GDM1 (cell line): ENCODE data around the gene PROSER2.
"Not testable (repeated sequence)": the region's sequence is repeated elsewhere in the genome, so short reads cannot be mapped to it uniquely, and the experiment has no call there.

Source experiments
- DNase-seq: peaks from one replicate; lab custom pipeline; 2025; lab: John Stamatoyannopoulos, UW

Gene PROSER2

DNA sequence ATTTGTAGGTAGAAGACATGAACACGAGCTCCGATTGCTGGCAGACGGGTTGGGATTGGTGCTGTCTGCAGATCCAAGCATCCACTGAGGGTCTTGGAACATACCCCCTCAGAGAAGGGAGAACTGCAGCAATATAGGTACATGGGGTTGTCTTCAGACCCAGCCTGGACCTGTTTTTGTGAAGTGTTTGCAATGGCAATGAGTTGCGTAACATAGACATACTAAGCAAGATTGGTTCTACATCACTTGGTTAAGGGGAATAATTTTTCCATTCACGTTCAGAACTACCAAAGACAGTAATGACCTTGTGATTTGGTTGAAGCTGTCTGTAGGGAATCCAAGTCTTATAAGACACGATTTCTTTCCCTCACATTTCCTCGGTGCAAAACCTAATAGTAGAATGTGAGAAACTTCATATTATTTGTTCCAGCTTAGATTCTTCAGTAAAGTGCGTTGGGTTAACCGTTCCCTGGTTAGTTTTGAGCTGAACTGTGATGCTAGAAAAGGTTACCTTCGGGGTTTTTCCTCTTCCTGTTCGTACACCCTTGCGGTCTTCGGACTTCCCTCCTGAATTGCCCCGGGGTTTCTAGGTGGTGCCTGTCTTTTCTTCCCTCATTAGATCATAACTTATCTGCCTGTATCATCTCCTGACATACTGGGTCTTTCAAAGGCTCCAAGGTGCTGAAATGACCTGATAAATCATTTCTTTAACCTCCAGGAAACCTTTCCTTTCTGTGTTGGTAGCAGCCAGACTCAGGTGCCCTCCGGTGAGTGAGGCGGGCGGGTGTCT is 14.4 kb downstream of the PROSER2 start:
- DNase-seq, result no peak

DNA sequence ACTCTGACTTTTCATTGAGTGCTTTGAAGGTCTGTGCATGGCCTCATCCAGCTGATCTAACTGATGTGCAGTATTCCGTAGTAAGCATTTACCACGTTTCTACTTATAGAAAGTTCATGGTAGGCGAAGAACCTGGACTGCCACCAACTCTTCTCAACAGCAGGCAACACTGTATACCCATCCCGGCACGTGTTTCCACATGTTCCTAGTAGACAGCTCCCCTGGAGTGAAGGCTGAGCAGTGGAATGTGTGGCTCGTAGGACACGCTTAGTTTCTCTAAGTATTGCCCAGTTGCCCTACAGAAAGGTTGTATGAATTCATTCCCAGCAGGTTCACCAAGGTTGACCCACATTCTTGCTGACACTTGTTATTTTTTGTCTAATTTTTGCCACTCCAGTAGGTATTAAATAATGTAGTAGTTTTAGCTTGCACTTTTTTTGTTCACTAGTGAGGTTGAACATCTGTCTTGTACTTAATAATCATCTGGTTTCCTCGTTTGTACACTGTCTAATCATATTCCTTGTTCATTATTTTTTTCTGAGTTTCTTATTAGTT is 15.2 kb downstream of the PROSER2 start:
- no peak for DNase-seq

DNA sequence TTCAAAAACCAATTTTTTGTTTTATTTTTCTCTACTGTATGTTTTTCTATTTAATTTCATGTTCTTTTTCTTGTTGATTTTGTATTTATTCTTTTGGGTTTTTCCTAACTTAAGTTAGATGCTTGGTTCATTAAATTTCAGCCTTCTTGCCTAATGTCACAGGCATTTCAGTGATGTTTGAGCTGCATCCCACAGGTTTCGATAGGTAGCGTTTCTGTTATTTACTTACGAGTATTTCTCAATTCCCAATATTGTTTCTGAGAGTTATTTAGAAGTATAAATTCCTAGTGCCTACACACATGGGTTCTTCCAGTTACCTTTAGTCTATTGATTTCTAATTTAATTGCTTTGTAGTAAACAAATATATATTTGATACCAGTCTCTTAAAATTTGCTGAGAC is 18.2 kb downstream of the PROSER2 start:
- no peak for DNase-seq

DNA sequence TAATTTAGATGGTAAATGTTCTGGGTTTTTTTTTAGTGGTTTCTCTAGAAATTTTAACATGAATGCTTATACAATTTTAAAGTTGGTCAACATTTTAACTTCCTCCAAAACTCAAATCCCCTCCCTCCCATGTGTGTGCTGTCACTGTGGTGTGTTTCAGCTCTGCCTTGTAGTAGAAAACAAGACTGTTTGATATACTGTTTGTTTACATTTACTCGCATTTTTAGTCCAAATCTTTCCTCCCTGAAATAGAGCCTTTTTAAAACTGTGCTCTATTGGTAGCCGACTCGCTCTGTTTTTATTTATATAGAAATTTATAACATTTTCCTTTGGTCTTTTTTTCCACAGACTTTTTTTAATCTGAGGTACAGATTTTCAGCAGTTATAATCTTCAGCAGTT is 19.3 kb downstream of the PROSER2 start:
- no peak for DNase-seq

DNA sequence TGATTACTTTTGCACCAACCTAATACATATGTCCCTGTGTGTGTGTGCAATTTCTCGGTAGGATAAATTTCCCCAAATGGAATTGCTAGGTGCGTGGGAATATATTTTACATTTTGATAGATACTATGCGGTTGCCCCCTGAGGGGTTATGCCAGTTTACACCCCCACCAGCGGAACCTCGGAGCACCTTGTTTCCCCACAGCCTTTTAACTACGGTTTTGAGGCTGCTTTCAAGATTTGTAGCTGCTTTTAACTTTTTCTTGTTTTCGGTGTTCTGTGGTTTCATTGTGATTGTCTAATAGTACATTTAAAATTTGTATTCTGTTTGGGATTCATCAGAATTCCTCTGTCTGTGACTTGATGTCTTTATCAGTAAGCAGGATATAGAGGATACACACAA is 22.0 kb downstream of the PROSER2 start:
- no peak for DNase-seq

DNA sequence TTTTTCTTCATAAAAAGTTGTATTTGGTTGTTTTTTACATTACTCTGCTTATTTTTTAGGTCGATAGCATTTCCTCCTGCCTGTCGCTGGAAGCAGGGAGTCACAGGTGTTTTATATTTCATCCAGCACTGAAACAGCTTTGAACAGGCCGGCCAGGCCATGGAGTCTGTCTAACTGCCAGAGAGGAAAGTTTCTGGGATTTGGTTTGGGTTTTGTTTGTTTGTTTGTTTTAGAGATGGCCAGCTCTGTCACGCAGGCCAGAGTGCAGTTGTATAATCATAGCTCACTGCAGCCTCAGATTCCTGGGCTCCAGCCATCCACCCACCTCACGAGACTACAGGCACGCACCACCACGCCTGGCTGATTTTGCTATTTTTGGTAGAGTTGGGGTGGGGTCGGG is 23.4 kb downstream of the PROSER2 start:
- DNase-seq, result no peak

DNA sequence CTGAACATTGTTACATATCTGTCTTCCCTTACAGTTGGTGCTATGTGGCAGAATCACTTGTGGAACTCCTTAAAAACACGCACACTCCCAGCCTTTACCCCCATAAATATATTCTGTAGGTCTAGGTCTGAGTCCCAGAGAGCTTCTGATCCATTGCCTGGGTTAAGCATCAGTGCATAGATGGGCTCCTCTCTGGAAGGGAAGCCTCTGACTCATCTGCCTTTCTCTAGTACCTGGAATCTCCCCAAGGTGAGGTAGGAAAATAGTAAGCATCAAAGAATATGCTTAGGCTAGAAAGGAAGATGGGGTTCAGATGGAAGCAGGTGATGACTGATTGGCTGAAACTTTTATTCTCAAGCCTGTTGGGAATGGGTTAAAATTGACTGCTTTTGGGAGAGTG is 26.1 kb downstream of the PROSER2 start:
- DNase-seq, result no peak

DNA sequence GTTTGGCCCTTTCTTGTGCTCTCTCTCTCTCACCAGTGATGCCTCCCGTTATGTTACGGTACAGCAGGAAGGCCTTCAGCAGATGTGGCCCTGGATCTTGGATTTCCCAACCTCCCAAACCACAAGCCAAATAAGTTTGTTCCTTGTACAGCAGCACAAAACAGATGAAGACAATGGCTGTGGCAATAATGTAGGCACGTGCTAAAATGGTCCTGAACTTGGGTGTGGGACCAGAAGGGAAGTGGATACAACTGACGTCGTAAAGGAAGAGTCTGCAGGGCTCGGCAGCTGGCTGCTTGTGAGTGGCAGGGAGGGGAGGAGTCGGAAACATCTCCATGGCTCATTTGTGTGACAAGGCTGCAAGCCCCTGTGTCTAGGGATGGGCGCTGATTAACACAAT is 26.8 kb downstream of the PROSER2 start:
- DNase-seq, result peak; percentile 17

DNA sequence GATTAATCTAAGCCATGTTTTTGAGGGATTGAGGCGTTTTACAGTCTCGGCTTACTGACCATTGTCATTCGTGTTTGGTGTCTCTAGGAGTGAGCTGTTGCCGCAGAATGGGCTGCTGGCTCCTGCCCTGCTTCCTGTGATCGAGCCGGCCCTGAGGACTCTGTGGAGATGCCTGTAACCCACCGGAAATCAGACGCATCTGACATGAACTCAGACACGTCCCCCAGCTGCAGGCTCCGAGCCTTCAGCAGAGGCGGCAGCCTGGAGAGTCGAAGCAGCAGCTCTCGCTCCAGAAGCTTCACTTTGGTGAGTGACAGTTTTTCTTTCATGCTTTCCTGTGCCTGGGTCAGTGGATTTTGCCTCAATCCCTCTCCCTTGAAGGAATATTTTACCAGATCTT is 28.8 kb downstream of the PROSER2 start:
- DNase-seq, result no peak

DNA sequence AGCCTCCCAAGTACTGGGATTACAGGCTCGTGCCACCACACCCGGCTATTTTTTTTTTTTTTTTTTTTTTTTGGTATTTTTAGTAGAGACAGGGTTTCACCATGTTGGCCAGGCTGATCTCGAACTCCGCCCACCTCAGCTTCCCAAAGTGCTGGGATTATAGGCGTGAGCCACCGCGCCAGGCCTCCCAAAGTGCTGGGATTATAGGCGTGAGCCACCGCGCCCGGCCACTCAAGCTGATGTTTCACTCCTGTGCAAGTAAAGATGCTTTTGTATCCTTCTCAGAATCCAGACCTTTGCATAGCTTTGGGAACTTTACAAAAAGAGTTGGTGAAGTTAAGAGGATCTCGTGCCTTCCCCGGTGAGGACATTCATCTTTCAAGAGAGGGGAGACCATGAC is 29.5 kb downstream of the PROSER2 start:
- not testable (repeated sequence) for DNase-seq

DNA sequence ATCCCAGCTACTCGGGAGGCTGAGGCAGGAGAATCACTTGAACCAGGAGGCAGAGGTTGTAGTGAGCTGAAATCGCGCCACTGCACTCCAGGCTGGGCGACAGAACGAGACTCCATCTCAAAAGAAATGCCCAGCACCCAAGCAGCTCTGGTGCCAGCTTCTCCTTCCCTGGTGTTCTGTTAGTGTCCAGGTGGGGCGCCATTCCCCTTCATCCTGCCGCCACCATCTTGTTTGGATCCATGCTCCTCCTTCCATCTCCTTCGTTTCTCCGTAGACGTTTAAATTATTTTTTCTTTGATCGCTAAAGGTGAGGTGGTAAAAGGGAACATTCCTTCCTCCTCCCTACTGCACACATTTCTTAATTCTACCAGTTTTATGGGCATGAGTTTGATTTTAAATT is 30.3 kb downstream of the PROSER2 start:
- DNase-seq, result no peak

DNA sequence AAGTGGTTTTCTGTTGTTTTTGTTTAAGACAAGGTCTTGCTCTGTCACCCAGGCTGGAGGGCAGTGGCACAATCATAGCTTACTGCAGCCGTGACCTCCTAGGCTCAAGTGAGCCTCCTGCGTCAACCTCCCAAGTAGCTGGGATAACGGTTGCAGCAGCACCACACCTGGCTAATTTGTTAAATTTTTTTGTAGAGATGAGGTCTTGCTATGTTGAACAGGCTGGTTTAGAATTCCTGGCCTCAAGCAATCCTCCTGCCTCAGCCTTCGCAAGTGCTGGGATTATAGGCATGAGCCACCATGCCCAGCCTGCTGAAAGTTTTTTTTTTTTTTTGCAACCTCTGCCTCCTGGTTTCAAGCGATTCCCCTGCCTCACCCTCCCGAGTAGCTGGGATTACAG is 31.1 kb downstream of the PROSER2 start:
- no peak for DNase-seq

DNA sequence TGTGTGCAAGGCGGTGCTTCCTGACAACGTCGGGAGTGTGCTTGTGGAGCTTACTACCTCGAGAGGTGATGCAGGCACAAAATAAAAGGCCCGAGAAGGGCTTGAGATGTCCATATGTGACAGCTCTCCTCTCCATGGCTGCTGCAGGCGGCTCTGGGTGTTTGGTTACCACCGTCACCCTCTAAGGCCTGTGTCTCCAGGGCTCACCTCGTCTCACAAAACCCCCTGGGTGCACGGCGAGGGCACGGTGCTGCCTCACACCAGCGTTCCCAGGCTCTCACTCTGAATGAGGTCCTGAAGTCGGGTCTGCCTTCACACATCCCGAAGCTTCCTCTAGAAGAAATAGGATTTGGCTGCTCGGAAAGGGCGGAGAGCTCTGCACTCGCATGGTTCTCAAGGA is 32.9 kb downstream of the PROSER2 start:
- no peak for DNase-seq

DNA sequence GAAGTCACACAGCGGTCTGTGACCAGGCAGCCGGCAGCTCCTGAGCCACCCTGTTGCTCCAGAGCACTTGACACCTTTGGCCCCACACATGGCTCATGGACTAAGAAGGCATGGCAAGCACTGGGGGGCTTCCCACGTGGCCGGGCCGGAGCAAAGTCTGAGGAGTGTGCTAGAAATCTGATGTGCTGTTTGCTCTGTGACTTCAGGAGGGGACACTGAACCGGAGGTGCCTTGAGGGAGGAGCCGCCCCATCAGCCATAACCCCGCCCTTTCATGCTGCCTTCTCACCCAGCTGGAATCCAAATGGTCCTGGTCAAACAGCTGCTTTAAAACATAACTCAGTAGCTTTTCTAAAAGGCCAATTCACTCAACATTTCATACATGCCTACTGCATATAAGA is 33.5 kb downstream of the PROSER2 start:
- no peak for DNase-seq

DNA sequence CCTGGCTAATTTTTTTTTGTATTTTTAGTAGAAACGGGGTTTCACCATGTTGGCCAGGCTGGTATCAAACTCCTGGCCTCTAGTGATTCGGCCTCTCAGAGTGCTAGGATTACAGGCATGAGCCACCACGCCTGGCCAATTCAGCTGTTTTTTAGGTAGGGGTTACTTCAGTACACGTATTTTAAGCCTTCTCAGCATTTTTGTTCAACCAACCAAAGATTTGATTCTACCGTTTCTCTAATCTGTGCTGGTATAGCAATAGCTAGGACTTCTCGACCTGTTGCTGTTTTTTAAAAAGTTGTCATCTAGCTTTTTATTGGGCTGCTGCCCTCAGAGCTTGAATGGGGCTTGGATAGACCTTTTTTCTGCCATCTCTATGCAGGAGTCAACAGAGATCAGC is 34.9 kb downstream of the PROSER2 start:
- DNase-seq, result no peak

DNA sequence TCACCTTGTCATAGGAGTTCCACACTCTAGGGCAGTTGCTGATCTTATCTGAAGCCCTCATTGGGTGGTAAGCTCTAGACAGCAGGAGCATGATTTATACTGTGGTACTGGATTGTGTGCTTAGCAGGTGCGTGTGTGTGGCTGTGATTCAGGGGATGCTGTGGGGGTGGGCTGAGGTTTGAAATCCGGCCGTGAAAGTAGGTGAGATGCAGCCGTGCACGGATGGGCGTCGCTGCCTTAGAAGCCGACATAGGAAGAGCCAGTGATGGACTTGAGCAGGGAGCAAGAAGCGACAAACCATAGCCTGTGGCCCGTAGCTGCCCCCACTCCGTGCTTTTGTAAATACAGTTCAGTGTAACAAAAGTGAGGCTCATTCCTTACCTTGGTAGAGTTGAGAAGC is 38.2 kb downstream of the PROSER2 start:
- DNase-seq, result no peak

DNA sequence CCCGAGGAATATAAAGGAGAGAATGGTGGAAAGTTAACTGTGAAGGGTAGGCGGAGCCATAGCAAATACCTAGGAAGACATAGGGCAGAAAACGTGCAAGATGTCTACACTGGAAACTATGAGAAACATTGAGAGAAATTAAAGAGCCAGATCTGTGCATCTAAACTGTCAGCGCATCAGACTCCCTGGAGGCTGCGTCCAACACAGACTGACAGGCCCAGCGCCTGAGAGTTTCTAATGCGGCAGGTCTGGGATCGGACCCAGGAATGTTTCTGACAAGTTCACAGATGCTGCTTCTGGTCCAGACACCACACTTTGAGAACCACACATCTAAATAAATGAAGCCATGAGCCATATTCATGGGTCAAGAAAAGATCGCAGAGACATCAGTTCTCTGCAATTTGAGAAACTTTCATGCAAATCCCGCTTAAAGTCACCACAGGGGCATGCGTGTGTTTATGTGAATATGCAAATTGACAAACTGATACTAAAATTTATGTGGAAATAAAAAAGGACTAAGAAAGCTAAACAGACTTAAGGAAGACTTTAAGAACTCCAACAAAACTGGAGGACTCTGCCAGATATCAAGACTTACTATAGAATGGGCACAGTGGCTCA is 38.8 kb downstream of the PROSER2 start:
- no peak for DNase-seq

DNA sequence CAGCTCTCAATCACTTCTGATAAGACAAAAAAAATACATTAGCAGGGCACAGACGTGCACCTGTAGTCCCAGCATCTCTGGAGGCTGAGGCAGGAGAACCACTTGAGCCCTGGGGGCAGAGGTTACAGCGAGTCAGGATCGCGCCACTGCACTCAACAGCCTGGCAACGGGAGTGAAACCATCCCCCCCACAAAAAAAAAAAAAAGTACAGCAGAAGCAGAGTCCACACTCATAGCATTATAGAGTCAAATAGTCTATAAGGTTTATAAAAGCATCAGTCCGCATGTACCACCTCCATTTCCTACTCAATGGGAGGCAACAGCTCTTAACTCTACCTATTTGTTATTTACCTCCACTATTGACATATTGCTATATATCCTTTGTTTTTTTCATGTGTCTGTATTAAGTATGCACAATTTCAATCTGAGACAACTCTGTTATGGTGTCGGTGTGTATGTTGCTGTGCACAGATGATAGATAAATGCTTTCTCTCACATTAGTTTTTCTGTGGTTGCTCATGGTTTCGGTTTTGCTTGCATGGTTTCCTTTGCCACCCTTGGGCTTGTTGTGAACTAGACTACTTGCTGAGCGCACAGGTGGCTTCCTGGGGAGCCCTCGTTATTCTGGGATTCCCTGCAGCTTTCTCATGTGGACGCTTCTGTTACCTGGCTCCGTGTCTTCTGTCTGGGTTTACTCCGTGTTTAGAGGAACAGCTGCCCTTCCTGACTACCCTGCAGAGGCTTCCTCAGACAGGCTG is 40.4 kb downstream of the PROSER2 start:
- no peak for DNase-seq

DNA sequence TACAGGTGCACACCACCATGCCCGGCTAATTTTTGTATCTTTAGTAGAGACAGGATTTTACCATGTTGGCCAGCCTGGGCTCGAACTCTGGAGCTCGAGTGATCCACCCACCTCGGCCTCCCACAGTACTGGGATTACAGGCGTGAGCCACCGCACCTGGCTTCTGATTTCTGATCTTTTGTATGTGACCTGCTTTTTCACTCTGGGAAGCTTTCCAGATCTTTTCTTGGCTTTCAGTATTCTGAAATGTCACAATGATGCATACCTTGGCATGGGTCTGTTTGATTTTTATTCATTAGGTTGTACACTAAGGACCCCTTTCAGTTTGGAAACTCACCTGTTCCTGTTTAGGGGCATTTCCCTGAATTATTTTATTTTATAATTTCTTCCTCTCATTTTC is 41.6 kb downstream of the PROSER2 start:
- no peak for DNase-seq

DNA sequence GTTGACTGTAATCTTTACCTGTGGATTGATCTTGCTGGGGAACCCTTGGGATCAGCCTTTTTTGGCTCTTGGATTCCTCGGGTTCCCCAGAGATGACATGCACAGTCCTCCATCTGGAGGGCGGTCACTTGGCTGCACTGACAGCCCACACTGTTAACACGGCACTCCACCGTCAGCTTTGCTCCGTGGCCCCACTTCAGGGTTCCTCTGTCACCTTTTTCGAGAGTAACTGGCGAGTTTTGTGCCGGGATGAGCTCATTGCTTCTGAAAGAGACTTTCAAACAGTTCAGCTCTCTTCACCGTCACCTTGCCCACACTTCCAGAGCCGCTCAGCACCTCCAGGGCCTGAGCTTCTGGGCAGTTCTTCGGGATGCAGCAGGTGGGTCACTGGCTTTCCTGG is 42.4 kb downstream of the PROSER2 start:
- no peak for DNase-seq

DNA sequence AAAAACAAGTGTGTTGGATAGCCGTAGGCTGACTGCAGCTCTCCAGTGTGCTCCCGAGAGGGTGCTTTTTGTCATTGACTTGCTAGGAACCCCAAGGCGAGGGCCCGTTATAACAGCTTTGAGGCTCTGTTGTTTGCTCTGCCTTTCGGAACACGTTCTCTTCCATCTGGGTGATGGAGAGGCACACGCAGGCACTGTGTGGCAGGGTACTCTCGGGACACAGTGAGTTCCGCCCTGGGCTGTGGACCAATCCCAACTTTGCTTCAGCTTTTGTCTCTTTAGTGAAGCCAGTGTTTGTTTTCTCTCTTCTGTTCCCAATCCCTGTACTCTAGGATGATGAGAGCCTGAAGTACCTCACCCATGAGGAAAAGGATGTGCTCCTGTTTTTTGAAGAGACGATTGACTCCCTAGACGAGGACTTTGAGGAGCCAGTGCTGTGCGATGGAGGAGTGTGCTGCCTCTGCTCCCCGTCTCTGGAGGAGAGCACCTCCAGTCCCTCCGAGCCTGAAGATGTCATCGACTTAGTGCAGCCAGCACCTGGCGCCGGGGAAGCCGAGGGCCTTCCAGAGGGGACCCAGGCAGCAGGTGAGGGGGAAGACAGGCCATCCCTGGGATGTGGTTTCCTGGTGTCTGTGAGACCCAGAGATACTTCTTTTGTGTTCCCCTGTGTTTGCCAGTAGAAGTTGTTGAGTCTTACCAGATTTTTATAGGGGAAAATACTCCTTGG is 43.2 kb downstream of the PROSER2 start:
- DNase-seq, result no peak

DNA sequence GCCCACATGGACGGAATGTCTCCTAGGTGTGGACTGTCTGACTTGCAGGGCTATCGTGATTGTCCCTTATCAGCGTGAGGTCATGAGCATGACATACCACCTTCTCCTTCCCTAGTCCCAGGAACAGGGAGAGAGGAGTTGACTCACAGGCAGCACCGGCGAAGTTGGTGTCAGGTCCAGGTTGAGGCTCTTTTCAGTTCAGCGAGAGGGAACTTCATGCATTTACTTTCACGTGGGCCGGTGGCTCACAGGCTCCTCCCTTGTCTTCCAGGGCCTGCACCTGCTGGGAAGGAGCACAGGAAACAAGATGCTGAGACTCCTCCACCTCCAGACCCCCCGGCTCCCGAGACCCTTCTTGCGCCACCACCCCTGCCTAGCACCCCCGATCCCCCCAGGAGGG is 46.1 kb downstream of the PROSER2 start:
- no peak for DNase-seq
